Measurements from ENCODE around the gene NBAS. TPM values are rescaled to one million over a fixed set of nuclear protein-coding genes. Genes with fewer than 3 reads are reported as not detected.
A peak's percentile ranks its signal among the peaks of the same experiment; 100 is the strongest.

NBAS gene
- total and polyA plus RNA-seq, 2 of the 4 experiments (the other 2 are of a cell fraction): 22.3 to 105 TPM

DNA sequence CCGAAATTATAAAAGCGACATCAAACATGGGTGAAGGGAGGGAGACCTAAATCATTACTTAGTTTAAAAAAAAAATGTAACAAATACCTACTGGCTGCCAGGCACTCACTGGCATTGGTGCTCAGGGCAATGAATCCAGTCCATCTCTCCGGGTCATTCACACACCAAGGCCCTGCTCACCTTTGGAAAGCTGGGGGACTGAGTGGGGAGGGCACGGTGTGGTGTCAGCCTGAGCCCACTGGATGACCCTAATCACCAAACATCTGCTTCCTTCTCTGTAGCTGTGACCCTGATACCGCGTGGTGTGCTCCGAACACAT, 30.2 kb upstream of the NBAS start:
- Histone ChIP-seq H2BK15ac (ENCODE audit: low read depth, low read length) (peak overlapping the region; percentile 69; the same call in 1 of the 3 replicates), H2AK9ac (replicated peaks; ENCODE audit: low read depth, low read length, poor library complexity) (peak overlapping the region; percentile 89), H3K27ac (ENCODE audit: insufficient read depth, low read length) (peak overlapping the region; percentile 93), H4K20me1 (ENCODE audit: insufficient read depth, low read length) (peaks cover 15% of the 10 kb centered on the region; the same call in 1 of the 2 replicates), H3K4me2 (ENCODE audit: low read depth, low read length) (peak overlapping the region; percentile 98), H3K79me1 (ENCODE audit: low read depth in 1 of 2, low read length in 2 of 2) (peaks cover 13 to 28% of the 10 kb centered on the region in 2 experiments), H3K23ac (ENCODE audit: low read depth, low read length) (peak overlapping the region; percentile 97; the same call in 1 of the 2 replicates), H3K4me1 (ENCODE audit: control insufficient read depth, insufficient read depth, low read length) (no peaks in the 10 kb centered on the region), H3K4me3 (ENCODE audit: insufficient read depth, low read depth, low read length) (peak overlapping the region; percentile 90), H4K8ac (ENCODE audit: low read depth in 2 of 2, low read length in 2 of 2) (peak overlapping the region; percentile 98 to 100), H3K9ac (ENCODE audit: low read depth, low read length) (peak overlapping the region; percentile 98), H3K4ac (ENCODE audit: low read depth, low read length) (peak overlapping the region; percentile 90), H2BK20ac (ENCODE audit: low read depth, low read length) (peak overlapping the region; percentile 30; the same call in 1 of the 2 replicates), H4K91ac (ENCODE audit: insufficient read depth, low read depth, low read length) (peak overlapping the region; percentile 89), H2AFZ (replicated peaks; ENCODE audit: low read length, poor library complexity) (peak overlapping the region; percentile 100), H3K27me3 (ENCODE audit: control insufficient read depth, insufficient read depth, low read length) (no peaks in the 10 kb centered on the region), H3K36me3 (ENCODE audit: control insufficient read depth, insufficient read depth, low read length) (peaks cover 6% of the 10 kb centered on the region), H3K9me1 (ENCODE audit: insufficient read depth, low read length) (peaks cover 5% of the 10 kb centered on the region; the same call in 1 of the 2 replicates), H3K56ac (ENCODE audit: extremely low read depth, insufficient read depth, low read length) (peak overlapping the region; percentile 85), H2AK5ac (ENCODE audit: low read depth, low read length) (peak overlapping the region; percentile 77), H4K5ac (ENCODE audit: low read depth, low read length) (peak overlapping the region; percentile 98), H3K14ac (replicated peaks; ENCODE audit: low read depth, low read length) (peak overlapping the region; percentile 98), H3K9me3 (ENCODE audit: control insufficient read depth, insufficient read depth, low read length) (no peaks in the 10 kb centered on the region), H2BK120ac (ENCODE audit: low read depth, low read length) (peak overlapping the region; percentile 75), H3K18ac (ENCODE audit: low read depth, low read length) (peak overlapping the region; percentile 76), H2BK5ac (ENCODE audit: low read depth, low read length, poor library complexity, severe bottlenecking) (peak overlapping the region; percentile 74)
- dilution Hi-C loops (cut with HindIII; ENCODE audit: low sequenced_read_pairs, unreplicated experiment): no loop called here
- DNase-seq (no peak), ATAC-seq (ENCODE audit: low read depth) (no peak)
- CTCF ChIA-PET: interaction anchor here (0.6 to 0.7 kb wide), 2 partner anchors 14 to 26 kb away, joined by 3 to 4 read pairs; no protein-coding TSS in a partner anchor
- POLR2A ChIA-PET (ENCODE audit: unreplicated experiment): no interaction called here
- whole genome bisulfite sequencing, 2 experiments (ENCODE audit: extremely low coverage in 2 of 2, insufficient read length in 1 of 2): no CpG with 5 or more reads among the region's 7 CpGs
- no peak for TF ChIP-seq MXI1 (IDR thresholded peaks at IDR 0.05; ENCODE audit: borderline replicate concordance, low read depth, low read length)
- TF ChIP-seq CHD1 (IDR thresholded peaks at IDR 0.05; ENCODE audit: low read depth, low read length): no peak
- TF ChIP-seq CEBPB (IDR thresholded peaks at IDR 0.05; ENCODE audit: low read depth, low read length): no peak
- TF ChIP-seq BHLHE40 (IDR thresholded peaks at IDR 0.05; ENCODE audit: low read depth, low read length): no peak
- TF ChIP-seq NFE2L2 (IDR thresholded peaks at IDR 0.05; ENCODE audit: low read depth, low read length): no peak
- TF ChIP-seq RFX5 (IDR thresholded peaks at IDR 0.05; ENCODE audit: low read depth, low read length): no peak
- TF ChIP-seq, protein P1, sequence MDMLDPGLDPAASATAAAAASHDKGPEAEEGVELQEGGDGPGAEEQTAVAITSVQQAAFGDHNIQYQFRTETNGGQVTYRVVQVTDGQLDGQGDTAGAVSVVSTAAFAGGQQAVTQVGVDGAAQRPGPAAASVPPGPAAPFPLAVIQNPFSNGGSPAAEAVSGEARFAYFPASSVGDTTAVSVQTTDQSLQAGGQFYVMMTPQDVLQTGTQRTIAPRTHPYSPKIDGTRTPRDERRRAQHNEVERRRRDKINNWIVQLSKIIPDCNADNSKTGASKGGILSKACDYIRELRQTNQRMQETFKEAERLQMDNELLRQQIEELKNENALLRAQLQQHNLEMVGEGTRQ (IDR thresholded peaks at IDR 0.05; ENCODE audit: low read depth, low read length): no peak
- TF ChIP-seq RAD21 (IDR thresholded peaks at IDR 0.05; ENCODE audit: low read length): no peak
- intact Hi-C loops (cut with micrococcal nuclease): no loop called here
- in situ Hi-C loops (cut with MboI; ENCODE audit: low sequenced_read_pairs): loop anchor here (25.0 kb wide), 2 partner anchors 554 to 1079 kb away; no protein-coding TSS in a partner anchor
- BruUV-seq (replicated peaks): no TSS peak

Data from IMR-90 (cell line).